GM23248 (cell line): Measurements from ENCODE around the gene ACADM. TPM values are rescaled to one million over a fixed set of nuclear protein-coding genes. Genes with fewer than 3 reads are reported as not detected.

Experiments
- DNase-seq: peaks from one replicate; pipeline ENCODE4 v3.0.0-alpha.2; 2015
- H2AFZ ChIP-seq: fragments of 200-600 bp; sonication (generic); 2 replicates; pipeline ENCODE4 v1.6.1; 2016; ENCODE audit warnings: antibody characterized with exemption
- H3F3A ChIP-seq: fragments of 200-600 bp; sonication (generic); 2 replicates; pipeline ENCODE4 v1.6.1; 2016; ENCODE audit warnings: mild to moderate bottlenecking, antibody characterized with exemption, mixed run types; ENCODE audit not compliant: insufficient read depth
- H3K27ac ChIP-seq: fragments of 200-600 bp; sonication (generic); 2 replicates; pipeline ENCODE4 v1.5.1; 2016; ENCODE audit warnings: mild to moderate bottlenecking
- H3K27me3 ChIP-seq: fragments of 200-600 bp; sonication (generic); replicated peaks from 2 replicates; pipeline ENCODE4 v1.6.1; 2016; ENCODE audit warnings: mild to moderate bottlenecking; ENCODE audit not compliant: insufficient read depth
- H3K36me3 ChIP-seq: fragments of 200-600 bp; sonication (generic); 2 replicates; pipeline ENCODE4 v1.6.1; 2016; ENCODE audit warnings: low read depth, mild to moderate bottlenecking
- H3K4me1 ChIP-seq: fragments of 200-600 bp; sonication (generic); 2 replicates; pipeline ENCODE4 v1.6.1; 2016; ENCODE audit warnings: mild to moderate bottlenecking; ENCODE audit not compliant: insufficient read depth
- H3K4me2 ChIP-seq: fragments of 200-600 bp; sonication (generic); one replicate; pipeline ENCODE4 v1.6.1; 2016; ENCODE audit warnings: mild to moderate bottlenecking; ENCODE audit not compliant: unreplicated experiment
- H3K4me3 ChIP-seq: fragments of 200-600 bp; sonication (generic); 2 replicates; pipeline ENCODE4 v1.5.1; 2016; ENCODE audit warnings: mild to moderate bottlenecking
- H3K79me2 ChIP-seq: fragments of 200-600 bp; sonication (generic); 2 replicates; pipeline ENCODE4 v1.6.1; 2016; ENCODE audit warnings: mild to moderate bottlenecking; ENCODE audit not compliant: insufficient read depth
- H3K9ac ChIP-seq: fragments of 200-600 bp; sonication (generic); 2 replicates; pipeline ENCODE4 v1.6.1; 2016; ENCODE audit warnings: mild to moderate bottlenecking
- H3K9me2 ChIP-seq: fragments of 200-600 bp; sonication (generic); 2 replicates; pipeline ENCODE4 v1.6.1; 2016; ENCODE audit warnings: mixed run types, mild to moderate bottlenecking, moderate library complexity; ENCODE audit not compliant: insufficient read depth
- H3K9me3 ChIP-seq: fragments of 200-600 bp; sonication (generic); one replicate; pipeline ENCODE4 v1.6.1; 2017; ENCODE audit warnings: low read depth
- H4K20me1 ChIP-seq: fragments of 200-600 bp; sonication (generic); 2 replicates; pipeline ENCODE4 v1.6.0; 2016; ENCODE audit not compliant: insufficient read depth
- EZH2 ChIP-seq: fragments of 200-600 bp; sonication (generic); IDR thresholded peaks from 2 replicates; pipeline ENCODE4 v1.6.1; 2018; ENCODE audit warnings: antibody characterized with exemption, mild to moderate bottlenecking; ENCODE audit not compliant: insufficient read depth, poor library complexity, severe bottlenecking
- EZH2phosphoT487 ChIP-seq: fragments of 200-600 bp; sonication (generic); IDR thresholded peaks from 2 replicates; pipeline ENCODE4 v1.6.1; 2018; ENCODE audit warnings: antibody characterized with exemption, moderate library complexity, mild to moderate bottlenecking, low read depth; ENCODE audit not compliant: insufficient read depth
- whole genome bisulfite sequencing, 2 experiments: methylation state at CpG; one replicate each; pipeline ENCODE4 v1.1.6; 2015 to 2017; ENCODE audit warnings: low lambda C conversion rate in 2 of 2, low coverage in 1 of 2; ENCODE audit errors: missing lambda C conversion rate in 2 of 2; 5-methylcytosine and 5-hydroxymethylcytosine counted together
- in situ Hi-C: fragments of 300-500 bp; cut with MboI; formaldehyde crosslinking; loops from 2 replicates; pipeline ENCODE4 v1.15.0; 2020
- polyA plus RNA-seq: library from polyadenylated mRNA; unstranded; fragments of >200 nt; fragmentation: Nextera tagmentation; extraction: Ambion mirVana; gene quantifications from 2 replicates; pipeline ENCODE4 v1.2.1, GENCODE V29; 2016
- total RNA-seq: library from RNA; depleted of rRNA; stranded (reverse); fragments of >200 nt; shearing (Covaris generic); gene quantifications from 2 replicates; pipeline ENCODE4 v1.2.3, GENCODE V29; 2014

ACADM gene
- total and polyA plus RNA-seq, 2 experiments from 2014 or later = 32.6 to 37.5 TPM

DNA sequence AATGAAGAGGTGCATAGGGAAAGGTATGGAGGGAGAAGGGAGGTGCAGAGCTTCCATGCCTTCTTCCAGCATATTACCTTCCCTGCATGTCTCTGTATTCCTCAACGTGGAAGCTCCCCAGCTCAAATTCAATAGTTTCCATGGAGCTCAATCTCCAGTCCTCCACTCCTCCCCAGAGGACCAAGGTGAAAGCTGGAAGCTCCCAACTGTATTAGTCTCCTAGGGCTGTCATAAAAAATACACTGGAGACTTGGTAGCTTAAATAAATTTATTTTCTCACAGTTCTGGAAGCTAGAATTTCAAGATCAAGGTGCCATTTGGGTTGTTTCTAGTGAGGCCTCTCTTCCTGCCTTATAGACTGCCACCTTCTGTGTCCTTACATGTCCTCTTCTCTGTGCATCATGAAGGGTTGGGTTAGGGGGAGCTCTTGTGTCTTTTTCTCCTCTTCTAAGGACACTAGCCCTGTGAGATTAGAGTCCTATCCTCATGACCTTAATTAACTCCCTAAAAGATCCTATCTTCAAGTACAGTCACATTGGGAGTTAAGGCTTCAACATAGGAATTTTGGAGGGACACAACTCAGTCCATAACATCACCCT lies 39.6 kb downstream of the ACADM start:
- no peak overlapping the region for H3K27ac ChIP-seq

DNA sequence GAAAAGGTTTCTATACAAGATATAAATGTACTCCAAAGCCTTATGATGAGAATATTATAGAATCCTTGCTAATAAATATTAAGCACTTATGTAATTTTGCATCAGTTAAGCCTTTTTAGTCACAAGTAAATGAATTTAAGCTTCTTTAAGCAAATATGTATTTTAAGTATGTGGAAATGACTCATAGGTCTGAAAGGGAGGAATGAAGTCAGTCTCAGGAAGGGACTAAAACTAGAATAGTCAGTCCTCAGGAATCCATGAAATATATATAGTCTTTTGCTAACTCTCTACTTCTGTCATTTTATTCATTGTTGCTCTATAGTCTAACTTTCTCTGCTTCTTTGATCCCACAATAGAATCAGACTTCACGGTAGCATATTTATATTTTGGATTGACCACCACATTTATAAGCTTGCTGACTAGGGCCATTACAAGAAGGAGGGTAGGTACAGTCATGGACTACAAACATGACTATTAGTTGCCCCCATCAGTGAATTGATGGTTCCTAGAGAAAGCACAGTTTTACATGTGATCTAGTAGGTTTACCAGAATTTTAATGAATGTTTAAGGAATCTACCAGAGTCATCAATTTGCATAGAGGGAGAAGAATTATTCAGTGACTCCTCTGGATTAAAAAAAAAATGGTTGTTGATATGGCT lies 41.3 kb downstream of the ACADM start:
- no peaks in the 10 kb centered on the region for H3K79me2 ChIP-seq
- DNase-seq = peak; percentile 88
- no peak overlapping the region for H3K9ac ChIP-seq
- peak overlapping the region; percentile 66 for H3K27ac ChIP-seq
- no peaks in the 10 kb centered on the region for H4K20me1 ChIP-seq
- H3K4me3 ChIP-seq = peak overlapping the region; percentile 38
- WGBS, 2 experiments = 0 to 7% methylated on average over 1 of the region's 1 CpG
- no peaks in the 10 kb centered on the region for H3K27me3 ChIP-seq
- peaks cover 38% of the 10 kb centered on the region for H3F3A ChIP-seq
- peaks cover 36% of the 10 kb centered on the region for H3K4me1 ChIP-seq
- no peaks in the 10 kb centered on the region for H3K9me2 ChIP-seq
- in situ Hi-C loops = no loop called here
- TF ChIP-seq EZH2 = no peak
- no peak for TF ChIP-seq EZH2phosphoT487
- H3K36me3 ChIP-seq = 0 out of 2 replicates have a peak, but pooled peaks cover 8% of the 10 kb centered on the region
- H2AFZ ChIP-seq = peak overlapping the region; percentile 72
- peak overlapping the region; percentile 74 for H3K4me2 ChIP-seq
- H3K9me3 ChIP-seq = no peaks in the 10 kb centered on the region

More for the DNA sequence above, 39.6 kb downstream of the ACADM start:
- Histone ChIP-seq H3F3A (peaks cover 38% of the 10 kb centered on the region), H3K9ac (no peak overlapping the region), H3K27me3 (no peaks in the 10 kb centered on the region), H3K4me1 (peaks cover 36% of the 10 kb centered on the region), H2AFZ (no peak overlapping the region), H3K36me3 (0 out of 2 replicates have a peak, but pooled peaks cover 8% of the 10 kb centered on the region), H3K4me2 (no peak overlapping the region), H3K9me3 (no peaks in the 10 kb centered on the region), H3K4me3 (no peak overlapping the region), H4K20me1 (no peaks in the 10 kb centered on the region), H3K9me2 (no peaks in the 10 kb centered on the region), H3K79me2 (no peaks in the 10 kb centered on the region)
- TF ChIP-seq EZH2 (no peak), EZH2phosphoT487 (no peak)
- 53 to 55% methylated on average over 1 of the region's 1 CpG for WGBS, 2 experiments
- DNase-seq = no peak
- in situ Hi-C loops = no loop called here

- H3K79me2 ChIP-seq = no peaks in the 10 kb centered on the region
These were observed 43.5 kb downstream of the ACADM start for GRCh38 chr1:75768016-75768415.

DNA sequence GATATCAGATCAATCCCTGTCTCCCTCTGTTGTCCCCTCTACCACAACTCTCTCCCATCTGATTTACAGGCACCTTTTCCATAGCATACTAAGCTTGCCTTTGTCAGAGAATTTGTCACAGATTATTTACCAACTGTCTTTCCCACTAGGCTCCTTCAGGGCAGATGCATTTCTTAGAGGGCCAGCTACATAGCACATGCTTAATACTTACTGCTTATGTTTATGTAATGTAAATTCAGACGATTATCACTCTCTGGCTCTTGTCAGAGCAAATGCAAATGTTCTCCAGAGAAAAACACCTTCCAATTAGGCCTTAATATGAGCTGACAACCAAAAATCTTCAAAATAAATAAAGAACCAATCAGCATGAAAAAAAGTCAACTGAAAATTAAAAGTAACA lies 46.3 kb downstream of the ACADM start:
- Histone ChIP-seq H3K9ac (no peak overlapping the region), H3F3A (peaks cover 13% of the 10 kb centered on the region), H3K9me2 (no peaks in the 10 kb centered on the region), H2AFZ (no peak overlapping the region), H3K4me2 (no peak overlapping the region), H4K20me1 (no peaks in the 10 kb centered on the region), H3K27ac (no peak overlapping the region), H3K9me3 (no peaks in the 10 kb centered on the region), H3K4me3 (no peak overlapping the region), H3K36me3 (no peaks in the 10 kb centered on the region), H3K27me3 (no peaks in the 10 kb centered on the region), H3K79me2 (no peaks in the 10 kb centered on the region), H3K4me1 (peaks cover 27% of the 10 kb centered on the region)
- in situ Hi-C loops = no loop called here
- no peak for TF ChIP-seq EZH2
- no peak for TF ChIP-seq EZH2phosphoT487
- no peak for DNase-seq
- 38 to 40% methylated on average over 1 of the region's 1 CpG for WGBS, 2 experiments

More at GRCh38 chr1:75768016-75768415, 43.5 kb downstream of the ACADM start:
- Histone ChIP-seq H3F3A (peaks cover 33% of the 10 kb centered on the region), H3K9me2 (no peaks in the 10 kb centered on the region), H3K9me3 (no peaks in the 10 kb centered on the region), H3K27ac (no peak overlapping the region), H3K36me3 (no peaks in the 10 kb centered on the region), H3K4me3 (no peak overlapping the region), H3K4me1 (peaks cover 36% of the 10 kb centered on the region), H3K4me2 (peak overlapping the region; percentile 1), H3K9ac (no peak overlapping the region), H2AFZ (no peak overlapping the region), H3K27me3 (no peaks in the 10 kb centered on the region), H4K20me1 (no peaks in the 10 kb centered on the region)
- WGBS, 2 experiments = 88 to 95% methylated on average over 1 of the region's 1 CpG
- in situ Hi-C loops = no loop called here
- no peak for TF ChIP-seq EZH2
- TF ChIP-seq EZH2phosphoT487 = no peak
- DNase-seq = no peak
